ENCODE measurements around the gene TBCK. TPM values are rescaled to one million over a fixed set of nuclear protein-coding genes. Genes with fewer than 3 reads are reported as not detected.
A peak's percentile ranks its signal among the peaks of the same experiment; 100 is the strongest.

The TBCK gene
- total and polyA plus RNA-seq, 9 of the 15 experiments (the other 6 are each of a cell fraction or from before 2014, with no cell fraction given): 5.3 to 26.6 (median 16.2) TPM

GRCh38 chr4:106062452-106062875, 253.5 kb downstream of the TBCK start (continued):
- peak; percentile 40 for TF ChIP-seq MEIS2 (IDR thresholded peaks at IDR 0.05; ENCODE audit: partially characterized antibody)
- no peak for TF ChIP-seq SAFB2 (IDR thresholded peaks at IDR 0.05; ENCODE audit: borderline replicate concordance, low read depth, low read length, severe bottlenecking)
- no peak for TF ChIP-seq EGR1 (conservative IDR thresholded peaks at IDR 0.05)
- no peak for TF ChIP-seq ZNF280A (IDR thresholded peaks at IDR 0.05; ENCODE audit: low read depth, partially characterized antibody)
- TF ChIP-seq MAFF (IDR thresholded peaks at IDR 0.05; ENCODE audit: low read length): peak; percentile 84
- TF ChIP-seq ZNF408 (CRISPR knock-in tag; IDR thresholded peaks at IDR 0.05; ENCODE audit: low read depth): no peak
- TF ChIP-seq ZNF212 (CRISPR knock-in tag; IDR thresholded peaks at IDR 0.05): no peak
- TF ChIP-seq GTF2A2 (tag; IDR thresholded peaks at IDR 0.05): no peak
- TF ChIP-seq NFE2L1 (tag; IDR thresholded peaks at IDR 0.05; ENCODE audit: borderline replicate concordance, low read depth): peak; percentile 62
- TF ChIP-seq ZNF76 (CRISPR knock-in tag; IDR thresholded peaks at IDR 0.05; ENCODE audit: borderline replicate concordance): no peak
- no peak for TF ChIP-seq SP1 (CRISPR knock-in tag; IDR thresholded peaks at IDR 0.05)
- TF ChIP-seq L3MBTL2 (IDR thresholded peaks at IDR 0.05): no peak
- no peak for TF ChIP-seq E2F5 (CRISPR knock-in tag; IDR thresholded peaks at IDR 0.05)
- no peak for TF ChIP-seq ZNF644 (tag; IDR thresholded peaks at IDR 0.05; ENCODE audit: low read depth)
- no peak for TF ChIP-seq XRCC5 (IDR thresholded peaks at IDR 0.05; ENCODE audit: low read depth, low read length)
- TF ChIP-seq ZNF175 (CRISPR knock-in tag; IDR thresholded peaks at IDR 0.05; ENCODE audit: low read depth): no peak
- no peak for TF ChIP-seq ZNF699 (CRISPR knock-in tag; IDR thresholded peaks at IDR 0.05; ENCODE audit: insufficient replicate concordance)
- no peak for TF ChIP-seq CCNT2 (IDR thresholded peaks at IDR 0.05; ENCODE audit: borderline replicate concordance, extremely low read depth, insufficient read length, low read depth, low read length)
- TF ChIP-seq, protein P1, sequence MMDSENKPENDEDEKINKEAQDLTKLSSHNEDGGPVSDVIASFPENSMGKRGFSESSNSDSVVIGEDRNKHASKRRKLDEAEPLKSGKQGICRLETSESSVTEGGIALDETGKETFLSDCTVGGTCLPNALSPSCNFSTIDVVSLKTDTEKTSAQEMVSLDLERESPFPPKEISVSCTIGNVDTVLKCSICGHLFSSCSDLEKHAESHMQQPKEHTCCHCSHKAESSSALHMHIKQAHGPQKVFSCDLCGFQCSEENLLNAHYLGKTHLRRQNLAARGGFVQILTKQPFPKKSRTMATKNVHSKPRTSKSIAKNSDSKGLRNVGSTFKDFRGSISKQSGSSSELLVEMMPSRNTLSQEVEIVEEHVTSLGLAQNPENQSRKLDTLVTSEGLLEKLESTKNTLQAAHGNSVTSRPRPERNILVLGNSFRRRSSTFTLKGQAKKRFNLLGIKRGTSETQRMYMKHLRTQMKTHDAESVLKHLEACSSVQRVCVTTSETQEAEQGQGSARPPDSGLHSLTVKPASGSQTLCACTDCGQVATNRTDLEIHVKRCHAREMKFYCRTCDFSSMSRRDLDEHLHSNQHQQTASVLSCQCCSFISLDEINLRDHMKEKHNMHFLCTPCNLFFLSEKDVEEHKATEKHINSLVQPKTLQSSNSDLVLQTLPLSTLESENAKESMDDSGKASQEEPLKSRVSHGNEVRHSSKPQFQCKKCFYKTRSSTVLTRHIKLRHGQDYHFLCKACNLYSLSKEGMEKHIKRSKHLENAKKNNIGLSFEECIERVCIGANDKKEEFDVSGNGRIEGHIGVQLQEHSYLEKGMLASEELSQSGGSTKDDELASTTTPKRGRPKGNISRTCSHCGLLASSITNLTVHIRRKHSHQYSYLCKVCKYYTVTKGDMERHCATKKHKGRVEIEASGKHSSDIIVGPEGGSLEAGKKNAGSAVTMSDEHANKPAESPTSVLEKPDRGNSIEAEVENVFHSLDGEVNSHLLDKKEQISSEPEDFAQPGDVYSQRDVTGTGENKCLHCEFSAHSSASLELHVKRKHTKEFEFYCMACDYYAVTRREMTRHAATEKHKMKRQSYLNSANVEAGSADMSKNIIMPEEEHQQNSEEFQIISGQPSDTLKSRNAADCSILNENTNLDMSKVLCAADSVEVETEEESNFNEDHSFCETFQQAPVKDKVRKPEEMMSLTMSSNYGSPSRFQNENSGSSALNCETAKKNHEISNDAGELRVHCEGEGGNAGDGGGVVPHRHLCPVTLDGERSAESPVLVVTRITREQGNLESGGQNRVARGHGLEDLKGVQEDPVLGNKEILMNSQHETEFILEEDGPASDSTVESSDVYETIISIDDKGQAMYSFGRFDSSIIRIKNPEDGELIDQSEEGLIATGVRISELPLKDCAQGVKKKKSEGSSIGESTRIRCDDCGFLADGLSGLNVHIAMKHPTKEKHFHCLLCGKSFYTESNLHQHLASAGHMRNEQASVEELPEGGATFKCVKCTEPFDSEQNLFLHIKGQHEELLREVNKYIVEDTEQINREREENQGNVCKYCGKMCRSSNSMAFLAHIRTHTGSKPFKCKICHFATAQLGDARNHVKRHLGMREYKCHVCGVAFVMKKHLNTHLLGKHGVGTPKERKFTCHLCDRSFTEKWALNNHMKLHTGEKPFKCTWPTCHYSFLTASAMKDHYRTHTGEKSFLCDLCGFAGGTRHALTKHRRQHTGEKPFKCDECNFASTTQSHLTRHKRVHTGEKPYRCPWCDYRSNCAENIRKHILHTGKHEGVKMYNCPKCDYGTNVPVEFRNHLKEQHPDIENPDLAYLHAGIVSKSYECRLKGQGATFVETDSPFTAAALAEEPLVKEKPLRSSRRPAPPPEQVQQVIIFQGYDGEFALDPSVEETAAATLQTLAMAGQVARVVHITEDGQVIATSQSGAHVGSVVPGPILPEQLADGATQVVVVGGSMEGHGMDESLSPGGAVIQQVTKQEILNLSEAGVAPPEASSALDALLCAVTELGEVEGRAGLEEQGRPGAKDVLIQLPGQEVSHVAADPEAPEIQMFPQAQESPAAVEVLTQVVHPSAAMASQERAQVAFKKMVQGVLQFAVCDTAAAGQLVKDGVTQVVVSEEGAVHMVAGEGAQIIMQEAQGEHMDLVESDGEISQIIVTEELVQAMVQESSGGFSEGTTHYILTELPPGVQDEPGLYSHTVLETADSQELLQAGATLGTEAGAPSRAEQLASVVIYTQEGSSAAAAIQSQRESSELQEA (IDR thresholded peaks at IDR 0.05; ENCODE audit: low read depth): no peak

All from K562 (cell line).